Keratinocyte (primary cell): ENCODE data around the gene SHISA9.

Experiments used
- EZH2 ChIP-seq: IDR thresholded peaks from one replicate; pipeline ENCODE4 v1.6.1; 2012; ENCODE audit warnings: inconsistent platforms, mild to moderate bottlenecking, low read length, moderate library complexity
- TF ChIP-seq, protein P1 (sequence below), 3 experiments: IDR thresholded peaks in 1 of 3; conservative IDR thresholded peaks in 1 of 3; optimal IDR thresholded peaks in 1 of 3; 2 replicates in 2 of 3; 3 replicates in 1 of 3; pipeline versions ENCODE3 to v1.5.1; 2011; ENCODE audit warnings: low read length in 3 of 3, mild to moderate bottlenecking in 3 of 3, moderate library complexity in 2 of 3, control low read depth in 1 of 3, inconsistent platforms in 1 of 3; ENCODE audit not compliant: insufficient read depth in 2 of 3; ENCODE audit errors: extremely low read depth in 1 of 3

- TF ChIP-seq, protein P1, sequence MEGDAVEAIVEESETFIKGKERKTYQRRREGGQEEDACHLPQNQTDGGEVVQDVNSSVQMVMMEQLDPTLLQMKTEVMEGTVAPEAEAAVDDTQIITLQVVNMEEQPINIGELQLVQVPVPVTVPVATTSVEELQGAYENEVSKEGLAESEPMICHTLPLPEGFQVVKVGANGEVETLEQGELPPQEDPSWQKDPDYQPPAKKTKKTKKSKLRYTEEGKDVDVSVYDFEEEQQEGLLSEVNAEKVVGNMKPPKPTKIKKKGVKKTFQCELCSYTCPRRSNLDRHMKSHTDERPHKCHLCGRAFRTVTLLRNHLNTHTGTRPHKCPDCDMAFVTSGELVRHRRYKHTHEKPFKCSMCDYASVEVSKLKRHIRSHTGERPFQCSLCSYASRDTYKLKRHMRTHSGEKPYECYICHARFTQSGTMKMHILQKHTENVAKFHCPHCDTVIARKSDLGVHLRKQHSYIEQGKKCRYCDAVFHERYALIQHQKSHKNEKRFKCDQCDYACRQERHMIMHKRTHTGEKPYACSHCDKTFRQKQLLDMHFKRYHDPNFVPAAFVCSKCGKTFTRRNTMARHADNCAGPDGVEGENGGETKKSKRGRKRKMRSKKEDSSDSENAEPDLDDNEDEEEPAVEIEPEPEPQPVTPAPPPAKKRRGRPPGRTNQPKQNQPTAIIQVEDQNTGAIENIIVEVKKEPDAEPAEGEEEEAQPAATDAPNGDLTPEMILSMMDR (optimal IDR thresholded peaks at IDR 0.05 in 1 of 3, IDR thresholded peaks at IDR 0.05 in 1 of 3, conservative IDR thresholded peaks at IDR 0.05 in 1 of 3; ENCODE audit: extremely low read depth in 1 of 3, insufficient read depth in 2 of 3, low read length in 3 of 3): no peak
- TF ChIP-seq EZH2: no peak
Measured at GRCh38 chr16:13113741-13114140, 212.3 kb downstream of the SHISA9 start.
